GM12801 (cell line): ENCODE results near the gene CASKIN2.

Experiments used
- CTCF ChIP-seq: IDR thresholded peaks from one replicate; pipeline ENCODE4 v1.5.1; 2011; ENCODE audit warnings: control low read depth; ENCODE audit not compliant: insufficient read length; ENCODE audit errors: extremely low read depth

The CASKIN2 gene

GRCh38 chr17:75472119-75472518 is 43.2 kb downstream of the CASKIN2 start:
- TF ChIP-seq CTCF = no peak

GRCh38 chr17:75471207-75471606 is 44.1 kb downstream of the CASKIN2 start:
- no peak for TF ChIP-seq CTCF

GRCh38 chr17:75468779-75469373 is 46.5 kb downstream of the CASKIN2 start:
- TF ChIP-seq CTCF = no peak

GRCh38 chr17:75468291-75468754 is 47.0 kb downstream of the CASKIN2 start:
- no peak for TF ChIP-seq CTCF

- TF ChIP-seq CTCF = no peak
Measured at GRCh38 chr17:75465039-75465438, 50.3 kb downstream of the CASKIN2 start.

GRCh38 chr17:75463603-75464002 is 51.7 kb downstream of the CASKIN2 start:
- no peak for TF ChIP-seq CTCF

GRCh38 chr17:75460295-75460694 is 55.0 kb downstream of the CASKIN2 start:
- TF ChIP-seq CTCF = no peak
